SW480 (cell line): ENCODE results near the gene HNRNPK.

Experiments used
- DNase-seq: peaks from one replicate; pipeline ENCODE4 v3.0.0-alpha.2; 2016; ENCODE audit warnings: low spot score

HNRNPK gene

GRCh38 chr9:83979812-83980394, at the start of gene HNRNPK:
HNRNPK (minus strand) TSS chr9:83980215; CDS start chr9:83978252, 1,963 bp downstream.
- peak; percentile 94 for DNase-seq

DNA sequence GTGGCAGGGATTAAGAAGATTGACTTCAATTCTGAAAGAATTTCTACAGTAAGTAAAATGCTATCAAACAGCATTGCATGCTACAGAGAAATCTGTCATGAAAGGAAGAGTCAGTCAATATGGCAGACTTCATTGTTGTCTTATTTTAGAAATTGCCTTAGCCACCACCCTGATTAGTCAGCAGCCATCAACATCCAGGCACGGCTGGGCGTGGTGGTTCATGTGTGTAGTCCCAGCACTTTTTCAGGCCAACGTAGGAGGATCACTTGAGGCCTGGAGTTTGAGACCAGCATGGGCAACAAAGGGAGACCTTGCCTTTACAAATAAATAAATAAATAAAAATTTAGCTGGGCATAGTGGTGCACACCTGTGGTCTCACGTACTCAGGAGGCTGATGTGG, 47.2 kb upstream of the HNRNPK start:
- no peak for DNase-seq

GRCh38 chr9:84024041-84024575, 44.1 kb upstream of the HNRNPK start:
- DNase-seq: no peak

DNA sequence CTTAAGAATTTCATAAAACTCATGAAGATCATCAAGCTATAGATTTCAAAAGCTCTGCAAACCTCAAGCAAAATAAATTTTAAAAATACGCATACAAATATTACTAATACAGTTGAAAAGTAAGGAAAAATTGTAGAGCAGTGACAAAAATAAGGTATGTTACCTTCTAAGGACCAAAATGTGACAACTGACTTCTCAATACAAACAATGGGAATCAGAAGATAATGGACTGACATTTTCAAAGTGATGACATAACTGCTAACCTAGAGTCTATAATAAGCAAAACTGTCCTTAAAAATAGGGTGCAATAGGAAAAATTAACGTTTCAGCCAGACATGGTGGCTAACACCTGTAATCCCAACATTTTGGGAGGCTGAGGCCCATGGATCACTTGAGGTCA, 27.6 kb upstream of the HNRNPK start:
- no peak for DNase-seq

DNA sequence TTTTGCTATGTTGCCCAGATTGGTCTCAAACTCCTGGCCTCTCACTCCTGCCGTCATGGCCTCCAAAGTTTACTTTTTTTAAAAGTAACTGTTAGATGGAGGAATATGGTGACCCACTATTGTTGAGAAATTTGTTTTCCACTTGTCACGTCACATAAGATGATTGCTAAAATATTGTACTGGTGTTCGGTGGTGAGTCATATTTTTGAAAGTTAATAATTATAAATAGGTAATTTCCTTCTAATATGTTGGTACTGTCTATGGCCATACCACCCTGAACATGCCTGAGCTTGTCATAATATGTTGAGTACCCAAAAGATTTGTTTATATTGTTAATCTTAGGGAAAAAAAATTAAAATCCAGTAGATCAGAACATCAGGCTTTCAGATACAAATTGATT, 23.2 kb upstream of the HNRNPK start:
- no peak for DNase-seq

DNA sequence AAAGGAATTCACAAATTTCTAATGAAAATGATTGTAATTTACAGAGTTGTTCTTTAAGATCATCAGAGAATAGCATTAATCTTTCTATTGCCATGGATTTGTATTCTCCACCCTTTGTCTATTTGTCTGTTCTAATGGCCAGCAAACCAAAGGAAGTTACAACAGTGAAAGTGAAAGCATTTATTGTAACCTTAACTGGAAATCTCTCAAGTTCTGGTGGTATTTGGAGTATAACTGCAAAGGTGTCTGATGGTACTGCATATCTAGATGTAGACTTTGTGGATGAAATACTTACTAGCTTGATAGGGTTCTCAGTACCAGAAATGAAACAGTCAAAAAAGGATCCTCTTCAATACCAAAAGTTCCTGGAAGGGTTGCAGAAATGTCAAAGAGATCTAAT, 22.3 kb upstream of the HNRNPK start:
- no peak for DNase-seq

DNA sequence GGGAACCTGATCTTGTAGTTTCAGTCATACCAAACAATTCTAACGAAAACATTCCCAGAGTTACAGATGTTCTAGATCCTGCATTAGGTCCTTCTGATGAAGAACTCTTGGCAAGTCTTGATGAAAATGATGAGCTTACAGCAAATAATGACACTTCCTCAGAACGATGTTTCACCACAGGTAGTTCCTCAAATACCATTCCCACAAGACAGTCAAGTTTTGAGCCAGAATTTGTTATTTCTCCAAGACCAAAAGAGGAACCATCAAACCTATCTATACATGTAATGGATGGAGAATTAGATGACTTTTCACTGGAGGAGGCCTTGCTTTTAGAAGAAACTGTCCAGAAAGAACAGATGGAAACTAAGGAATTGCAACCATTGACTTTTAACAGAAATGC, 21.6 kb upstream of the HNRNPK start:
- no peak for DNase-seq

GRCh38 chr9:84000186-84000585, 20.2 kb upstream of the HNRNPK start:
- no peak for DNase-seq

GRCh38 chr9:83999141-83999918, 19.3 kb upstream of the HNRNPK start:
- no peak for DNase-seq

DNA sequence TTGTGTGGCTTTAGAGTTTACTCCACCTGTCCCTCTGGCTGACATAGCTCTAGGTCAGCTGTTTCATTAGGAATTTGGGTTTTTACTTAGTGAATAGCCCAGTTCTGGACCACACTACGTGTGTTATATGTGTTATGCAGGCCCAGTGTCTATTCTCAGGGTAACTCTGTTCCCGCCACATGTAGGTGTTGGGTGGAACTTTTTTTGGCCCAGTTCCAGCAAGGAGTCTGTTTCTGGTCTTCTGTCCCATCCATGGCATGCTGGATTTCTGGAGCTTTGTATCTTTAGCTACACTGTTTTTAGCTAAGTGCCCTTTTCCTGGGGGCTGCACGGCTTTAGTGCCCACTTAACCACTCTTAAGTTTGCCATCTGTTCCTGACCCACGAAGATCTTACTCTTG, 16.1 kb upstream of the HNRNPK start:
- no peak for DNase-seq

GRCh38 chr9:83992901-83993300, 12.9 kb upstream of the HNRNPK start:
- DNase-seq: no peak

DNA sequence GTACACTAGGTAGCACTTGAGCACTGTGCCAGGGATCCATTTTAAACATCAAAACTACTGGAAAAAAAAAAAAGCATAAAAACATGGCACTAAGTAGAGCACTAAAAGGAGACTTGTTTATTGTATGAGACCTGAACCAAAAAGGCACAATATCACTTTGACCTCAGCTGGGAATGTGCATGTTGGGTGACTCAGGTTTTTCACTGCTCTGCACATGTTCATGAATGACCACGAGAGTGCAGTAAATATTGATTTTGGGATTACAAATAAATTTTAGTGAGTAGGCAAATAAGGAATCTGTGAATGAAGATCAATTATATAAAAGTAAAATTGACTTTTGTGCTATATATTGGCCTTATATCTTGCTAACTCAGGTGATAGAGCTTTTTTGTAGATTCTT, 12.4 kb upstream of the HNRNPK start:
- DNase-seq: no peak

DNA sequence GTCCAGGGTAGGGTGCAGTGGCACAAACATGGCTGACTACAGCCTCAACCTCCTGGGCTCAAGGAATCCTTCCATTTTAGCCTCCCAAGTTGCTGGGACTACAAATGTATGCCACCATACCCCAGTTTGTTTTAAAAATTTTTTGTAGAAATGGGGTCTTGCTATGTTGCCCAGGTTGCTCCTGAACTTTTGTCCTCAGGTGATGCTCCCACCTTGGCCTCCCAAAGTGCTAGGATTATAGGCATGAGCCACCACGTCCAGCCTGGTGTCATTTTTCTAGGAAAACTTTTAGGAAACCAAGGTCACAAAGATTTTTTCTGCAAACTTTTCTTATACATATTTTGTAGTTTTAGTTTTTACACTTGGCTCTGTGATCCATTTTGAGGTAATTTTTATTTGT, 11.3 kb upstream of the HNRNPK start:
- no peak for DNase-seq

DNA sequence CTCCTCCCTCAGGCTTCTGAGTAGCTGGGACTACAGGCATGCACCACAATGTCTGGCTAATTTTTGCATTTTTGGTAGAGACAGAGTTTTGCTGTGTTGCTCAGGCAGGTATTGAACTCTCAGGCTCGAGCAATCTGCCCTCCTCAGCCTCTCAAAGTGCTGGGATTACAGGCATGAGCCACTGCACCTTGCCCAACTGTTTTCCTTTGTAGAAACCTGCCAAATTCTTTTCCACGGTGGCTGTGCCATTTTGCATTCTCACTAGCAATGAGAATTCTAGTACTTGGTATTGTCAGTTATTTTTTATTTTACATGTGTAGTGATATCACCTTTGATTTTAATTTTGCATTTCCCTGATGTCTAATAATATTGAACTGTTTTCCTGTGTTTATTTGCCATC, 8.4 kb upstream of the HNRNPK start:
- DNase-seq: no peak

GRCh38 chr9:83987402-83987791, 7.4 kb upstream of the HNRNPK start:
- DNase-seq: no peak

- no peak for DNase-seq
These were observed 6.9 kb upstream of the HNRNPK start for GRCh38 chr9:83986765-83987401.

DNA sequence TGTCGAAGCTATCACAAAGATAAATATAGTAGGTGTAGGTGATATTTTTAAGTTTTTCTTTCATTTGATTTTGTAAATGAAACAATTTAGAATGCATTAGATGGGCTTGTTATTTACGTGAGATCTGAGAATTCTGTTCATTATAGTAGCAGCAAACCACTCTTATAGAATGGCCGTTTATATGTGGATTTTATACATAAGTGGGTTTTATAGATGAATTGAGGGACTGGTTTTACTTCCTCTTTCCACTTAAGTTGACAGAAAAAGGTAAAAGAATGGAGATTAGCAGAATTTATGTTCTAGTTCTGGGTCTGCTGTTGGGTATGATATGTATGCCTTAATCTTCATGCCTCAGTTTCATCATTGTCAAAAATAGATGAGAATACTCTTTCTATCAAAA, 6.2 kb upstream of the HNRNPK start:
- DNase-seq: no peak

DNA sequence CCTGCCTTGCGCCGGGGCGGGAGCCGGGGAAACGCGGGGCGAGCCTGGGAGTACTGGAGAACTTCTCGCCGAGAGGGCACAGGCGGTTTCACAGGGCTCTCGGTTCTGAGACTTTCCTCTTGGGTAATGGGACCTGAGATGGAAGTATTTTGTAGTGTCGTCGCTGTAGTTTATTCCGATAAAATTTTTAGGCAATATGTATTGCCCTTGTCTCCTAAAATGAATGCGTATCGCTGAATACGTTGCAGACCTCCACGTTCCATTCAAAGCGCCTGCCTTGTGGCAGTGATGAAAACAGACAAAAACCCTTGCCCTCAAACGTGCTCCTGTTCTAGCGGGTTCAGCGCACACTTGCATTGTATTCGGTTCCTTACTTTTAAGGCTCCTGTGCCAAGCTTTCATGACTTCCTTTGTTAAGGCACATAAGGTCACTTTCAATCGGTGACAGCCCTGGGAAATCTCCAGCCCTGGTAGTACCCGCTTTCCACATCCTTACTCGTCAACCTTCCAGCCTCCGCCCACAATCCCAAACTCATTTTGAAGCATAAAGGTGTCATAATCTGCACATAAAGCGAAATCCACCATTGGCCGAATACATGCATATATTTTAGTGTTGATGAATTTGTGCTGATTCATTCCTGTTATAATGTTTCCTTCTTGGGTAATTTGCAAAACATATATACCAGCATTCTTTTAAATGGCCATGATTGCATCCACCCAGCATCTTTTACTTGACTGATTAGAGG, 1.3 kb upstream of the HNRNPK start:
- DNase-seq: peak; percentile 48

DNA sequence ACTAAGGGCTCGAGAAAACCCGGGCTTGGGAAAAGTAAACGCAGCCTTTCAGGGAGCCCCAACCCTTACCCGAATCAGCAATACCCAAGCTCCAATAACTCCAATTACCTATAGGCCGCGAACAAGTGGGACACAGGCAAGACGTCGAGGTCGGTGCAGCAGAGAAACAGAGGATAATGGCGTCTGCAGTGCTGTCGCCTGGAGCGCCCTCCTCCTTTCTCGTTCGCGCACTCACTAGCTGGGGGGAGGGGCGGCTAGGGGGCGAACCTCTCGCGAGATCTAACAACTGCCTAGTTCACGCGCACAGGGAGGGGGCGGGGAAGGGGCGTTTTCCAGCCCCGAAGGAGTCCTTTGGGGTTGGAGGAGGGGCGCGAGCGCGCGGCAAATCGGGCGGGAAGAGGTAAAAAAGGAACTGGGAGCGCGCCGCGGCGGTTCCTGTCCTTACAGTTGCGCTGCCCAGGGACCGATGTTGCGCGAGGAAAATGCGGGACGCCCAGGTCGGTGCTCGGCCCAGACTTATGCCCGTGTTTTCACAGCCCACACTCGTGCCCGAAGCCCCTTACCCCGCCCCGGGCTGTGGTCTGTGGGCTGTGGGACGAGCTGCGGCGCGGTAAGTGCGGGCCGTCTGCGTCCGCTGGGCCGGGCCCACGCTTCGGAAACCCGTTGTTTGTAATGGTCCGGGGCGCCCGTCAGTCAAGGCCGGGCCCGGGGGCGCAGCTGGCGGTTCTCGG, 545 bp upstream of the HNRNPK start, which contains the start of gene RMI1:
Gene RMI1 (plus strand): TSS at position 411 of the 731 bp plus-strand sequence. CDS start 20,182 bp downstream, outside the sequence.
- DNase-seq: peak; percentile 95

- peak; percentile 82 for DNase-seq
These were observed 813 bp downstream of the HNRNPK start for GRCh38 chr9:83978992-83979811.

- no peak for DNase-seq
These were observed 2.8 kb downstream of the HNRNPK start for GRCh38 chr9:83977196-83977595.
